HG02870 (cell line): ENCODE measurements around the gene RGS11.

ENCODE experiments used
- ATAC-seq: cut with Tn5 transposase; IDR thresholded peaks from one replicate; pipeline ENCODE4 v1.9.1; 2021; ENCODE audit warnings: mild to moderate bottlenecking, moderate library complexity; ENCODE audit not compliant: unreplicated experiment

Gene RGS11

DNA sequence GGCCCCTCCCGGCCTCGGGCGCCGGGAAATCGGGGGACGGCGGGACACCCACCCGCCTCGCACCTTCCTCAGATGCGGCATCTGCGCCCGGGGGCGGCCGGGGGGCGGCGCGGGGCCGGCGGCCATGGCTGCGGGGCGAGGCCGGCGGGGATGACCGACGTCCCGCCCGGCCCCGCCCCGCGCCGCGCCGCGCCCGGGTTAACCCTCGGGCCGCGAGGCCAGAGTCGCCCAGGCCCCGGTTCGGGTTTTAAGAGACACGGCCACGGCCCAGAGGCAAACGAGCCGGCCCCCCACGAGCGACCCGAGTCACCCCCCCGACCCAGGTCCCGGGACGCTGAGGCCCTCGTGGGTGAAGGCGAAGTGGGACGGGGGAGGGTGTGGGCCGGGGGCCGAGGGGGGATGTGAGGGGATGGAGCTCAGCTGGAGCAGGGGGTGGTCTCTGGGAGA, at the start of gene RGS11:
RGS11 (minus strand) TSS at position 159 of the 447 bp plus-strand sequence; CDS start at position 126, 33 bp downstream.
- ATAC-seq: no peak

DNA sequence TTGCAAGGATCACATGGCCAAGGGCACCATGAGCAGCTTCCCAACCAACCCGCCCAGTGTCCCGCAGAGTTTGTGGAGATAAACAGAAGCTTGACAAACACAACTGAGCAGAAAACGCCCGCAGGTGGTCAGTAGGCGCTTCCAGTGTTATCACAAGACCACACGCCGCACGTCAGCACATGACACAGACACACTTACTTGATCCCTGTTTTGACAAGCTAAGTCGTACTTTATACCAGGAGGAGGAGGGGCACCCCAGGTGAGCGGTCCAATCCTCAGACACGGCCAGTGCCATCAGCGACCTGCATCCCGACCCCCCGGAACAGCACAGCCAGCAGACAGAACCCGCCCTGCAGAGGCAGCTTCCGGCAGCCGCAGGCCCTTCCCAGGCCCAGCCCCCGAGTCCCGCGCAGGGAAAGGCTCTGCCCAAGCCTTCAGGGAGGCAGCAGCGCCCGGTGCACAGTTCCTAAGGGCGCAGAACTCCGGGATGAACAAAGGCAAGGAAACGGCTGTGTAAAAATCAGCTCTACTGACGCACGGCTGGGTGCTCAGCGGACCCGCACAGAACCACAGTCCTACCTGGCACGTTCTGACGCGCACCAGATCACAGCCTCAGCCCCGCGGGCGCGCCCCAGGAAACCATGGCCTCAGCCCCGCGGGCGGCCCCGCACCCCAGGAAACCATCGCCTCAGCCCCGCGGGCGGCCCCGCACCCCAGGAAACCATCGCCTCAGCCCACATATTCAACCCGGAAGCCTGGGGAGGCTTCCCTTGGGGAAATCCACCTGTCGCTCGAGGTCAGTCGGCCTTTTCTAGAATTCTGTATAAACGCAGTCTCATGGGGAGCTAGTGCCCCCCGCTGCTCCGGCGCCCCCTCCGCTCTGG, 48.9 kb upstream of the RGS11 start:
- no peak for ATAC-seq

DNA sequence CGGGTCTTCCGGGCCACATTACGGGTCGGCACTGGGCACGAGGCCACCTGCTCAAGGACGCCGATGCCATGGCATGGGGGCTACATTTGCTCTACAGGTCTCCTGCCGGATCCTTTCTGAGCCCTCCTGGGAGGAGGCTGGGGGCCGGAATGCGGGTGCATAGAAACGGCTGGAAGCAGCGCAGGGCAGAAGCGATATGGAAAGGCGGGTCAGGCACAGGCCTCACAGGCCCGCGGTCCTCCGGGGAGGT, 48.4 kb upstream of the RGS11 start:
- ATAC-seq: no peak

DNA sequence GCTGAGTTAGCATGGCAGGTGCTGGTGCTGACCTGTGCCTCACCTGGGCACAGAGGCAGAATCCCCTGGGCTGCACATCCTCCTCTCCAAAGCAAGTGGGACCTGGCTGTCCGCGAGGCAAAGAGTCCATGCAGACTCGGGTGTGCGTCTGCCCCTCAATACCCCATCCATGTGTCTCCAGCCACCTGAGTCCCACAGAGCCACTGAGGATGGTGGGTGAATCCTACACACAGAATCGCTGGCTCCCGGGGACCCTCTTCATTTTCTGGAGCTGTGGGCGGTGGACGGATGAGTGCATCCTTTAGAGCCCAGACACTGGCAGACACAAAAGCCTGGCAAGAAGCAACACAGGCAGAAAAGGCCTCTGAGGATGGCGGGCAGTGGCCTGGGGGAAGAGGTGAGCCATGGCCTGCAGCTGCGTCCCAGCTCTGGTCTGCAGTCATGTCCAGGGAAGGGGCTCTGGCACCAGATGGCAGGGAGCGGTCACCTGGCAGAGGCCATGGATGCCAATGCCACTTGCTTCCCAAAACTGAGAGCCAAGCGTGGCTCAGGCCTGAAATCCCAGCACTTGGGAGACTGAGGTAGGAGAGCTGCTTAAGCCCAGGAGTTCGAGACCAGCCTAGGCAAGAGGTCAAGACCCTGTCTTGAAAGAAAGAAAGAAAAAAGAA, 46.9 kb upstream of the RGS11 start:
- no peak for ATAC-seq

DNA sequence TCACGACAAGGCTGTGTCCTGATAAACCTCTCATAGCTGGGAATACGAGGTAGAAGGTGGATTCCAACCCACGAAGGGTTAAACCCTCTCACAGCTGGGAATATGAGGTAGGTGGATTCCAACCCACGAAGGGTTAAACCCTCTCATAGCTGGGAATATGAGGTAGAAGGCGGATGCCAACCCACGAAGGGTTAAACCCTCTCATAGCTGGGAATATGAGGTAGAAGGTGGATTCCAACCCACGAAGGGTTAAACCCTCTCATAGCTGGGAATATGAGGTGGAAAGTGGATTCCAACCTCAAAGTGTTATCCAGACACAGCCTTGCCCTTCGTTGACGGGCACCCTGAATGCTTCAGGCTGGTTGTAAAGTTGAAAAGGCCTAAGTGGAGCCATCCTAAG, 45.8 kb upstream of the RGS11 start:
- ATAC-seq: no peak

DNA sequence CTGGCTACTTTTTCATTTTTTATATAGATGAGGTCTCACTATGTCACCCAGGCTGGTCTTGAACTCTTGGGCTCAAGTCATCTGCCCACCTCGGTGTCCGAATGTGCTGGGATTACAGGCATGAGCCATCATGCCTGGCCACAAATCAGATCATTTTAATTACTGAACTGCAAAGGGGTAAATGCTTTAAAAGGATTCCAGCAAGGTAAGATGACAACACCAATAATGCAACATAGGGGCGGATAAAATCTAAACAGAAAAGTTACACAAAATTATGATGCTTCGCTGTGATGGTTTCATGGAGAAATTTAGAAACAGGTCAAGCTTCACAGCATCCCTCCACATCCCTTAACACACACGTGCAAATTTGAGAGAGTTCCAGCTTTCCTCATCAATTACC, 44.5 kb upstream of the RGS11 start:
- no peak for ATAC-seq

DNA sequence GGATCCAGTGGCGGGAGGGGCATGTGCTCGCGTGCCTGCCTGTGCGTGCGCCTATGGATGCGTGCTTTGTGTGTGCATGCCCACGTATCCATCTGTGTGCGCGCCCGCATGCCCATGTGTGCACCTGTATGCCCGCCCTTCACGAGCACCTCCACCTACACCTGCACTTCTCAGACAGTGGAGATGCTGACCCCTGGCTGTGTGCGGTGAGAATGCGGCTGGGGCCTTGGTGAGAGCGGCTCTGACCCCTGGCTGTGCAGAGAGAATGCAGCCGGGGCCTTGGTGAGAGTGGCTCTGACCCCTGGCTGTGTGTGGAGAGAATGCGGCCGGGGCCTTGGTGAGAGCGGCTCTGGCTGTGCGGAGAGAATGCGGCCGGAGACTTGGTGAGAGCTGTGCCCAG, 42.9 kb upstream of the RGS11 start:
- ATAC-seq: no peak

DNA sequence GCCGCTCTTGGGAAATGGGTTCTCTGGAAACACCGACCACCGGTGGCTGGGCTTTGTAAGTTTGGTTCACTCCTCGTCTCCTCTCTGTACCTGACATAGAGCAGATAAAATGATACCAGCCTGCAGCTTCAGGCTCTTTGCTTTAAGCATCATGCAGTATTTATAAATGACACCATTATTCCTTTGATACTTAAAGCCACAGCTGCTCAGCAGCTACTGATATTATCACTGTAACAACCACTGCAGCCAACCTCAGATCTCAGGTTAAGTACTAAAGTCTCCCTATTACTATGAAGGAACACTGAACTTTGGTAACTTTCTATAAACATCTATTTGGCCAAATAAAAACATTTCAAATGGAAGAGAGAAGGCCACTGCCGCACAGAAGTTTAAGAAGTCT, 41.8 kb upstream of the RGS11 start:
- no peak for ATAC-seq

DNA sequence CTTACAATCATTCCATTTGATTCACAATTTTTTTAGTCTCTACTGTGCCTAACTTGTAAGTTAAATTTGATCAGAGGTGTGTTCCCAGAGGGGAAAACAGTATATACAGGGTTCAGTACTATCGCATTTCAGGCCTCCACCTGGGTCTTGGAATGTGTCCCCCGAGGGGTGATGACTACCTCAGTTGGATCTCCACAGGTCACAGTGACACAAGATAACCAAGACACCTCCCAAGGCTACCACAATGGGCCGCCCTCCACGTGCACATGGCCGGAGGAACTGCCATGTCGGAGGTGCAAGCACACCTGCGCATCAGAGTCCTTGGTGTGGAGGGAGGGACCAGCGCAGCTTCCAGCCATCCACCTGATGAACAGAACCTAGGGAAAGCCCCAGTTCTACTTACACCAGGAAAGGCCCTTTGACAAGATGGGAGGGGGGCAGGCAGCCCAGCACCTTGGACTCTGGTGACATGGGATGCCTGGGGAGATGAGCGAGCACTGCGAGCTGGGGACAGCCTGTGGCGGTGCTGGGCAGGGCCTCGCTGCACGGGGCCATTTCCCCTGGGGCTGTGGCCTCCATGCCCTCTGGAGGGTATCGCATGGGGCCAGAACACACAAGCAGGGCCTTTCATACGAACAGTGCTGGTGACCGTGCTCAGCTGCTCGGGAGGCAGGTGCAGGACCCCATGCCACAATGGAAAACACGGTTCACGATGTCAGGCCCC, 41.2 kb upstream of the RGS11 start:
- ATAC-seq: no peak

DNA sequence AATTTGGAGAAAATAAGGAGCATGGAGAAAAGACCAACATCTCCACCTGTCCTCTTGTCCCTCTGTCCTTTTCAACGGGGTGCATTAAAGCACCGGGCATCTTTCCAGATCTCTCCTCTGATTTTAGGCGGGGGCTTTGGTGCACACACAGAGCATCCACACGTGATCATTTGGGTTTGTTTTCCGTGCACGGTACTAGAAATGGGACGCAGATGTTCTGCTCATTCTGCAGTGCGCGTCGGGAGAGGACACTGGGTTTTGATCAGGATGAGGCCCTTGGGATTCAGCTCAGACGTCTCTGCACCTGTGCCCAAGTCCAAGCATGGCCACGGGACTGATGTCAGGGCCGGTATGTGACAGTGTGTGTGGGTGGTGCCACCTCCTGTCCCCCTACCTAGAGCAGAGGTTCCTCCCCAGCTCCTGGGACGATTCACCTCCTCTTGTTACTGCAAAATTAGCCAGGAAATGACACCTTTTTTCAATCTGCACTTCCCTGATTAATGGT, 39.1 kb upstream of the RGS11 start:
- ATAC-seq: no peak

DNA sequence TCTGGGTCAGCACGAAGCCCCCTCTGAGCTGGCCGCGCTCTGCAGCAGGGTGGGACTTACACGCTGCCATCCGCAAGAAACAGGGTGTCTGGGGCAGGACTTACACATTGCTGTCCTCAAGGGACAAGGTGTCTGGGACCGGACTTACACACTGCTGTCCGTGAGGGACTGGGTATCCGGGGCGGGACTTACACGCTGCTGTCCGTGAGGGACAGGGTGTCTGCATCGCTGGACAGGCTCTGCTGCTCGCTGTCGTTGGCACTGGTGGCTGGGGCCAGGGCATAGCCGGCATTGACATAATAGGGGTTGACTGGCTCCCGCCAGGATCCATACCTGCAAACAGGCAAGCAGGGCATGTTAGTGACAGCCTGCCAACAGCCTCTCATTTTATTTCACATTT, 38.6 kb upstream of the RGS11 start:
- no peak for ATAC-seq

DNA sequence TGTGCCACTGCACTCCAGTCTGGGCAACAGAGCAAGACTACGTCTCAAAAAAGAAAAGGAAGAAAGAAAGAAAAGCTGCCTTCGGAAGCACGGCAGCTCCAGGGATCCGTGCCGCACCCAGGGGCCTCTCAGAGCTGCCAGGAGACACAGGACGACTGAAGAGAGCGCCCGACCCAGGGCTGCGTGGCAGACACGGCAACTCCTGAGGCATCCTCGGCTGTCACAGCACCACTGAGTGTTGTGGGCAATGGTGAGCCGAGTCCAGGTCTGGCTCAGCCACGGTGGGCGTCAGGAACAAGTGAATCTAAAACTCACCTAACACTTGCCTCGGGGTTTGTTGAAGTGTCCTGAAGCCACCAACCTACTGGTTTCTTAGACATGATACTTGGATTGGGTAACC, 36.0 kb upstream of the RGS11 start:
- ATAC-seq: no peak

DNA sequence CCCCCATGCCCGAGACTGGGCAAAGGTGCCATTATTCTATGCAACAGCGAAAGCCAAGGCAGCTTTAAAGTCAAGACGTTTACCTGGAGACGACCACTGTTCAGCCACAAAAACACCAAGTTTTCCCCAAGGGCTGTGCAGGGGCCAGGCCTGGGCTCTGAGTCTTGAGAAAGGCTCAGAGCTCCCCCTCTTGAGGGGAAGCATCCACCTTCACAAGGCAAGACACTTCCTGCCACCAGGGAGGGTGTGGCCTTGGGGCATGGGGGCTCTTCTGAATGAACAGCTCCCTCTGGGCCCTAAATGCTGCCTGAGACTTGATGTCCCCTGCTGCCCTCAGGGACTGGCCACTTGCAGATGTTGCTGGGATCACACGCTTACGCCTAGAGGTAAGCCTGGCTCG, 33.7 kb upstream of the RGS11 start:
- no peak for ATAC-seq

DNA sequence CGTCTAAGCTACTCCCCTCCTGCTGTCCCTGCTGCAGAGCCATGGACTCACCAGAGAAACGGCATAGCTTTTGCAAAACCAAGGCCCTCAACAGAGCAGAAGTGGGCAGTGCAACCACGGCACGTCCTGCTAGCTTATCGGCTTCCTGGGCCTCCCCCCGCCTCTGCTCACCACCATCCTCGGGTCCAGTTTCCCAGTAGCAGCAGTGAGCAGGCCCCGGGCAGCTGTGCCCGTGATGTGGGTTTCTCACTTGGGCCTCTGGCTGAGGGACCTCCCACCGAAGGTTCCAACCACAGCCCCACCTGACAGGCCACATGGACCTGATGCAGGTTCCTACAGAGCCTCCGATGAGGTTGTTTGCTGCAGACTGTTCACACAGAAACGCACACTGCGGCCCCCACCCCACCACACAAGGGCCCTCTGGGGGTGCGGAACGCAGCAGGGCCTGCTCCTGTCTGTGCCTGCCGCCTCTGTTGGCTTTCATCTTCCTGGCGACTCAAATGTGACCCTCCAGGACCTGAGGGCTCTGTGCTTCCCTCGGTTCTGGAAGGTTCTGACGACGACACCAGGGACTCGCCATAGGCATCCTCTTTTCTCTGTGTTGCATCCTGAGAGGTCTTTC, 32.1 kb upstream of the RGS11 start:
- no peak for ATAC-seq

DNA sequence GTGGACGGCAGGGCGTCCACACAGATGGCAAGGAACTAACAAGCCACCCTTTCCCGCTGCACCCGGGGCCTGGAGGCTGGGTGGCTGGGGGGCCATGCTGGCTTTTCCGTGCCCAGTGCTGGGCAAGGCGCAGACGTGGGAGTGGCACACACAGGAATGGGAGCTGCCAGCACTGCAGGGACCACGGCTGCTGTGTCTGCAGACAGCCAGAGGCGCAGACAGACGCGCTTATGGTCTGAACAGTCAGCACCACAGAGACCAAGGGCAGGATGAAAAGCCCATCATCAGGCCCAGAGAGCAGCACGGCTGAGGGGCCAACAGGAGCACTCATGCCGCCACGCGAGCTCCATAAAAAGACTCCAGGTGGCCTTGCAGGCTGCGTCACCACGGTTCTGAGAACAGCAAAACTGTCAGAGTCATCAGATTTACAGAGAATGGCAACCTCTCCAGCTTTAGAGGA, 31.2 kb upstream of the RGS11 start:
- no peak for ATAC-seq

DNA sequence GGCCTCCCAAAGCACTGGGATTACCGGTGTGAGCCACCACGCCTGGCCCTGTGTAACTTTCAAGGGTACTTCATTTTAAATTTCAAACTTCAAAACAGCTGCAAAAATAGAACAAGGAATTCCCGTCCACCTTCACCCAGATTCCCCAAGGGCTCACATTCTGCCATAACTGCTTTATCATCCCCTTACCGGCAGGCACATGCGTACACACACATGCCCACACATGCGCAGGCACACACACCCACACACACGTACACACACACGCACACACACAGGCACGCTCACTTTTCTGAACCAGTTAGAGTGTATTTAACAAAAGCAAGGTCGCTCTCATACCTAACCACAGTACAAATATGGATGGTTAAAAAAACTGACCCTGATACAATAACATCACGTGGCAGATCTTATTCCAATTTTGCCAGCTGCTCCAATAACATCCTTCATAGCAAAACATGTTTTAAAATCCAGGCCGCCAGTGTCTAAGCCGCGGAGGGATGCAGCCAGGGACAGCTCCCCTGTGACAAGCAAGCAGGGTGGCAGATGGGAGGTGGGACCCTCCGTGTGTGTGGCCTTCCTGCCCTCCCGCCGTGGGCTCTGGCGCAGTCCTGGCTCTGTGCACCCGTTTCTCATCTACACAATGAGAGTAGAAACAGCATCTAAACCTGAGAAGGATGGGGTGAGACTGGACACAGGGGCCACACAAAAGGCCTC, 30.3 kb upstream of the RGS11 start:
- ATAC-seq: no peak

DNA sequence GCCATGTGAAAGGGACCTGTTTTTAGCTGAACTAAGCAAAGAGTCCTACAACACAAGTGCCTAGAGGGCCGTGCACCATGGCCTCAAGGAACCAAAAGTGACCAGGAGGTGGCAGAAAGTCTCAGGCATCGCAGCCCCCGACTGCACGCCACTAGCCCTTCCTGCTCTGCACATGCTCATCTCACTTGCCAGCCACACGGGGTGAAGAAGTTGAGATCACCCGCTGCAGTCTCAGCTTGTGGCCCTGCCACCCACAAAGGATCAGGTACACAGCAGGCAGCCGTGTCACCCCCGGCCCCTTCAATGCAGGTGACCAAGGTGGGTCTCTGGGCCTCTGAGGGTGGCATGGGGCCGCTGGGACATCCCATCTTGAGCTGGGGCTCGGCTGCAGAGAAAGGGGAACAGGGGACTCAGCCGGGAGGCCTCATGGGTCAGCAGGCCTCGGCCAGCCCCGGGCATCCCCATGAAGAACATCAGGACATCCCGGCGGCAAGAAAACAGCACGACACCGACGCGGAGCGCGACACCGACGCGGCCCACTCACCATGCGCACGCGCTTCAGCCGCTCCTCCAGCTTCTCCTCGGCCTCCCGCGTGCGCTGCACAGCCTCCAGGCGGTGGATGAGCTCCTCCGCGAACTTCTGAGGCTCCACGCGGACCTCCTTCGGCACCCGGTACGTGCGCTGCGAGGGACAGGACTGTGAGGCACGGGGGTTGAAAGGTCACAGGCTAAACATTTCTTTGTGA, 28.2 kb upstream of the RGS11 start:
- ATAC-seq: no peak

DNA sequence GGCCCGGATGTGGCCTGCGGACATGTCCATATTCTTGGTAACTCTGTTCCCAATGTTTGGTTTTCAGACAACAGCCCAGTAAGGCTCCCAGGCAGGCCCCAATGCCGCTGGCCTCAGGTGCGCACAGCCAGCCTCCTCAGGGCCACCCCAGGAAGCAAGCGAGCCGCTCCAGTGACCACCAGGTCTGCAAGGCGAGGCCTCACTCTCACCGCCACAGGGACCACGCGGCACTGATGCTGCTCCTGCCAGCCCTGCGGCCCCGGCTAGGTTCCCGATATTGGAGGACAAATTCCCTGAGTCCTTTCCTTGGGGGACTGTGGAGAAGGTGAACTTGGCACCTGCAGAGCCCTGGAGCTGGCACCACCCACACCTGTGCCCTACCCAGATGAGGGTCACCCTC, 26.2 kb upstream of the RGS11 start:
- ATAC-seq: no peak

DNA sequence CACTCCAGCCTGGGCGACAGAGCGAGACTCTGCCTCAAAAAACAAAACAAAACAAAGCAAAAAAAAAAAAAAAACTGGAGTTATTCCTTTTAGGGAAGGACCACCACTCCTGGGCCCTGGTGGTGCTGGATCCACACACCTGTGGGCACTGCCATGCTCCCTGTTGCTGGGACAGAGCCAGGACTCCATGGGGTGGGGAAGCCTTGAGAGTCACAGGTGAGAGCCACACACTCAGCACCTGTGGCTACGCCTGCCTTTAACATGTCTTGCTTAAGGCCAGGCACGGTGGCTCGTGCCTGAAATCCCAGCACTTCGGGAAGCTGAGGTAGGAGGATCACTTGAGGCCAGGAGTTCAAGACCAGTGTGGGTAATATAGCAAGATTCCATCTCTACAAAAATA, 25.5 kb upstream of the RGS11 start:
- ATAC-seq: no peak

DNA sequence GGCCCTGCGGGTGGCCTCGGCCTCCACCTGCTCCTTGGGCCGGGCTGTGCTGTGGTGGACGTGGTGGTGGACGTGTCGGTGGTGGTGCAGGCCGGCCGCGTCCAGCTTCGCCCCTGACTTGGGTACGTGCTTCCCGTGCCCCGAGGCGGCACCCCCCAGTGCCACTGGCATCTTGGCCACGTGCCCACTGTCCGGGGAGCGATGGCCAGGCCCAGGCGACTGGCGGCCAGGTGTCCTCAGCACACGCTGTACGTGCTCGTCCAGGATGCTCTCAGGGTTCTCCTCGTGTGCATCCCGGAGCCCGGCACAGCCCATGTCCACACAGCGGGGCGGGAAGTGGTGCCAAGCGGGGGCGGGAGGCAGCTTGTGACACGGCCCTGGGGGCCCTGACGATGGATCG, 22.1 kb upstream of the RGS11 start:
- ATAC-seq: no peak
